HG03457 (cell line): ENCODE data around the gene CDH16.
"Not testable (repeated sequence)": the region's sequence is repeated elsewhere in the genome, so short reads cannot be mapped to it uniquely, and the experiment has no call there.

Experiments
- ATAC-seq: cut with Tn5 transposase; IDR thresholded peaks from one replicate; pipeline ENCODE4 v1.9.1; 2021; ENCODE audit warnings: moderate number of reproducible peaks; ENCODE audit not compliant: unreplicated experiment

Gene CDH16

GRCh38 chr16:66899310-66899944 is 19.3 kb downstream of the CDH16 start:
- ATAC-seq = no peak

DNA sequence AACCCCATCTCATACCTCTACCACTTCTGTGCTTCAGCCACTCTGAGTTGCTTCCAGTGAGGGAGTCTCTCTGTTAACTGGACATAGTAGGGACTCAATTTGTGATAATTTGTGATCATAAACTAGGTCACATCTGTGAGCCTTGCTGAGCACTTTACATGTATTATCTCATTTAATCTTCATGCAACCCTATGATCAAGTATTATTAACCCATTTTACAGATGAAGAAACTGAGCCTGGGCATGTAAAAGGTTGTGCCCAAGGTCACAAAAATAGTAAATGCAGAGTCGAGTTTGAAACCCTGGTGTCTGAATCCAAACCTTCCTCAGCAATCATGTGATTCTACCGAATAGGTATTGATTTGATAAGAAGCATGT is 19.8 kb downstream of the CDH16 start:
- ATAC-seq = no peak

GRCh38 chr16:66898207-66898606 is 20.5 kb downstream of the CDH16 start:
- ATAC-seq = no peak

- not testable (repeated sequence) for ATAC-seq
Observed at GRCh38 chr16:66896682-66897081, 22.0 kb downstream of the CDH16 start.

GRCh38 chr16:66895999-66896398 is 22.7 kb downstream of the CDH16 start:
- ATAC-seq = no peak

- no peak for ATAC-seq
Observed at GRCh38 chr16:66895689-66895979, 23.1 kb downstream of the CDH16 start.

DNA sequence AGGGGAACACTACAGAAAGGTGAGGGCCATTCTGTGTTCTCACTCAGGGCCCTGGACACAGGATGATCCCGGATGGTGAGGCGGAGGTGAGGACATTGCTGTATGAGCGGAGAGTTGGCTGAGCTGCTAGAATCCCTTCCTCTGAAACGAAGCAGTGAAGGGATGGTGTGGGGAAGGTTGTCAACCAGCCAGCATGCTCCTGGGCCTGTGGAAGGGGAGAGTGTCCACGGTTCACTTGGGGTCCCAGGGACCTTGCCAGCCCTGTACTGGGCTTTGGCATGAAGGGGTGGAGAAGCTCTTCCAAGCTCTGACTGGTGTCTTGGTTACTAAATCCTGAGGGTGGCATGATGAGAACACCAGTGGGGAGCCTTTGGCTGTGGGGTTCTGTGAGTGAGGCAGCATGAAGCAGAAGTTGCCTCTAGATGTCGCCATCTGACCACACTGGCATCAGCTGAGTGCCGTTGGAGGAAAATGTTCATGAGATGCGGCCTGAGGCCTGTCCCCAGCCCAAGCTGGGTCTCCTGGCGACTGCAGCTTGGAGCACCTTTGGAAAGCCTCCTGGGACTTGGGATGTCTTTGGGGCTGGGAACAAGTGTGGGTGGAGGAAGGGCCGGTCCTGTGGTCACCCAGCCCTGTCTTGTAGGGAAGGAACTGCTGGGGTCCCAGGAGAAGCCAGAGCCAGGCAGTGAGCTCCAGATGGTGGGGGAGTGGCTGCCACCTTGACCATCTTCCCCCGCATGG is 23.6 kb downstream of the CDH16 start:
- ATAC-seq = no peak

GRCh38 chr16:66894055-66894454 is 24.6 kb downstream of the CDH16 start:
- ATAC-seq = no peak

DNA sequence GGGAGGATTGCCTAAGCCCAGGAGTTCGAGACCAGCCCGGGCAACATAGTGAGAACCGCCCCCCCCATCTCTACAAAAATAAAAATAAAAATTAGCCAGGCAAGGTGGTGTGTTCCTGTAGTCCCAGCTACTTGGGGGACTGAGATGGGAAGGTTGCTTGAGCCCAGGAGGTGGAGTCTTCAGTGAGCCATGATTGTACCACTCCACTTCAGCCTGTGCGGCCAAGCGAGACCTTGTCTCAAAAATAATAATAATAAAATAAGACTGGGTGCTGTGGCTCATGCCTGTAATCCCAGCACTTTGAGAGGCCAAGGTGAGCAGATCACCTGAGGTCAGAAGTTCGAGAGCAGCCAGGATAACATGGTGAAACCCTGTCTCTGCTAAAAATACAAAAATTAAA is 26.9 kb downstream of the CDH16 start:
- no peak for ATAC-seq

DNA sequence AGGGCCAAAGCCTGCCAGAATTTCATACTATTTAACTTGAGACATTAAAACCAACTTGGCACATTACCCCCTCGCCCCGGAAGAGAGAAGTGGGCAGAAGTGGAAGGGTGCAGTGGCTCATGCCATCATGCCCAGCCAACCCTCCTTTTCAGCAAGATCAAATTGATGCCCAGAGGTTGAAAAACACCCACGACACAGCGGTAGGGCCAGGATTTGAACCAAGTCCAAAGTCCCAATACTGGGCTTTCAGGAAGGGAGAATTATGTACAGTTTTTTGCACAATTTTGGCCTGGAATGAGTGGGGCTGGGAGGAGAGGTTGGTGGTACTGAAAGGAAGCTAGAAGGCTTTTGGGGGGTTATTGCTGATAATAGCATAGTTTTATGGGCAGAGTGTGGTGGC is 27.3 kb downstream of the CDH16 start:
- no peak for ATAC-seq

GRCh38 chr16:66890799-66891198 is 27.9 kb downstream of the CDH16 start:
- no peak for ATAC-seq

DNA sequence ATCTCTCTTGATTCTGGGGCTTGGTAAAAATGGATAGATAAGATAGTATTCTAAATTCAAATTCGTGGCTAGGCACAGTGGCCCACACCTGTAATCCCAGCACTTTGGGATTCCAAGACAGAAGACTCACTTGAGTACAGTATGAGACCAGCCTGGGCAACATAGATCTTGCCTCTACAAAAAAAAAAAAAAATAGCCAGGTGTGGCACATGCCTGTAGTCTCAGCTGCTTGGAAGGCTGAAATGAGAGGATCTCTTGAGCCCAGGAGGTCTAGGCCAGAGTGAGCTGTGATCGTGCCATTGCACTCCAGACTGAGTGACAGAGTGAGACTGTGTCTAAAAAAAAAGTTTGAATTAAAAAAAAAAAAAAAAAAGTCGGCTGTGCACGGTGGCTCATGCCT is 29.1 kb downstream of the CDH16 start:
- no peak for ATAC-seq

- ATAC-seq = no peak
Observed at GRCh38 chr16:66888647-66889615, 29.8 kb downstream of the CDH16 start.

DNA sequence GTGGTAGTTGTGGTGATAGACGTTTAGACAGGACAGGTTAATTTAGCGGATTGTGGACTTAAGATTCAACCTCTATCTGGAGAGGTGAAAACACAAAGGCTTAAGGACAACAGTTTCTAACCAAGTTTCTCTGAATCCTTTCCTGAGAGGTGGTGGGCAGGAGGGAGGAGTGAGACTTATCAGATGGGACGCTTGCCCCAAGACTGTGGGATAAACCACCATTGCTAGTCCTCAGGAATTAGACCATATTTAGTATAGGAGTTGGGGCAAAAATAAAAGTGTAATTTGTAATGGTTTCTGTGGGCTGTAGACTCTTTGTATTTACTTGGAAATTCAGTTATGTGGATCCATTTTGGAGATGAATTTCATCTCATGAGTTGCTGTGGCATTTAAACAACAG is 31.8 kb downstream of the CDH16 start:
- no peak for ATAC-seq

DNA sequence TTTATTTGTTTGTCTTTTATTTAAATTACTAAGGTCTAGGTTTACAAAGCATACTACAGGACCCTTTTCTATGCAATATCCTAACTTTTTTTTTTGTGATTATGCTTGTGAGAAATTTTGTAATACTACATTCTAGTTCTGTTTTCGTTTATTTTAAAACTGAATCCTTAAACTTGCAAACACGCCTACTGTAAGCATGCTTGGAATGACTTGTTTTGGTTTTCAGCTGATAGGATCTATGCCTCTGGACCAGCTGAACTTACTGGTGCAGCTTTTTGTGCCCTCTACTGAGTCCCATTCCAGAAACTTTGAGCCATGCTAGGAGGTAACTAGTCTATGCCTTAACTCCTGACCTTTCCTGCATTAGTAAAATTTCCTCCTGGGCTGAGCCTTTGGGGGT is 32.4 kb downstream of the CDH16 start:
- ATAC-seq = no peak

- no peak for ATAC-seq
Observed at GRCh38 chr16:66885491-66885890, 33.2 kb downstream of the CDH16 start.

DNA sequence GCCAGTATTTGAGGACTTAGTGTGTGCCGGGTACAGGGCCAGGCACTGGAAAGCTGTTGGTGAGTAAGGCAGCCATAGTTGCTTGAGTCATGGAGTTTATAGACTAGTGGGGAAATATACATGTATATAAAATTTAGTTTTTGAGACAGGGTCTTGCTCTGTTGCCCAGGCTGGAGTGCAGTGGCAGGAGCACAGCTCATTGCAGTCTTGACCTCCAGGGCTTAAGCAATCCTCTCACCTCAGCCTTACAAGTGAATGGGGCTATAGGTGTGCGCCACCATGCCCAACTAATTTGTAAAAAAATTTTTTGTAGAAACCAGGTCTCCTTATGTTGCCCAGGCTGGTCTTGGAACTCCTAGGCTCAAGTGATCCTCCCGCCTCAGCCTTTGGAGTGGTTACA is 36.0 kb downstream of the CDH16 start:
- ATAC-seq = no peak

DNA sequence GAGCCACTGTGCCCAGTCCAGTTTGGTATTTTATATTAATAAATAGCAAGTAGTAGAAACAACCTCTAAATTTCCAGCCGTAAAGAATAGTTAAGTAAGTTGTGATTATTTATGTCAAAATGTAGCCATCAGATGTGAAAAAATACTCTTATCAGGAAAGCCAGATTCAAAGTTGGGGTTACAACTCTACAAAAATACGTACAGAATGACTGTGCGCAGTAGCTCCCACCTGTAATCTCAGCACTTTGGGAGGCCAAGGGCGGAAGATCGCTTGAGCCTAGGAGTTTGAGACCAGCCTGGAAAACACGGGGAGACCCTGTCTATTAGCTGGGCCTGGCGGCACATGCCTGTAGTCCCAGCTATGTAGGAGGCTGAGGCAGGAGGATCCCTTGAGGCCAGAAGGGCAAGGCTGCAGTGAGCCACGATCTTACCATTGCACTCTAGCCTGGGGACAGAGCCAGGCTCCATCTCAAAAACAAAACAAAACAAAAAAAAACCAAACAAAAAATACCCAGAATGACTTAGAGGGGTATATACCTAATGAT is 36.6 kb downstream of the CDH16 start:
- ATAC-seq = no peak

- ATAC-seq = no peak
Observed at GRCh38 chr16:66881560-66881959, 37.1 kb downstream of the CDH16 start.

GRCh38 chr16:66881014-66881417 is 37.7 kb downstream of the CDH16 start:
- no peak for ATAC-seq

GRCh38 chr16:66880288-66881013 is 38.2 kb downstream of the CDH16 start, which contains the start of gene PDP2:
Gene PDP2, plus strand, starts transcription at chr16:66880515. Its CDS starts 3,770 bp downstream, at chr16:66884285.
- ATAC-seq = peak; percentile 86
